ES-I3 (cell line): ENCODE data around the gene NXPH4.

Experiments used
- H3K36me3 ChIP-seq: 2 replicates; pipeline ENCODE4 v1.6.1; 2013; ENCODE audit warnings: mild to moderate bottlenecking, low read length, control low read depth, moderate library complexity; ENCODE audit not compliant: insufficient read depth
- H3K4me1 ChIP-seq: 2 replicates; pipeline ENCODE4 v1.6.1; 2013; ENCODE audit warnings: mild to moderate bottlenecking, control low read depth, low read length; ENCODE audit not compliant: insufficient read depth
- H3K9ac ChIP-seq: 2 replicates; pipeline ENCODE4 v1.6.1; 2013; ENCODE audit warnings: low read depth, mild to moderate bottlenecking, low read length, moderate library complexity
- H3K9me3 ChIP-seq: 2 replicates; pipeline ENCODE4 v1.6.1; 2013; ENCODE audit warnings: mild to moderate bottlenecking, low read length, moderate library complexity; ENCODE audit not compliant: control insufficient read depth, insufficient read depth

The NXPH4 gene

DNA sequence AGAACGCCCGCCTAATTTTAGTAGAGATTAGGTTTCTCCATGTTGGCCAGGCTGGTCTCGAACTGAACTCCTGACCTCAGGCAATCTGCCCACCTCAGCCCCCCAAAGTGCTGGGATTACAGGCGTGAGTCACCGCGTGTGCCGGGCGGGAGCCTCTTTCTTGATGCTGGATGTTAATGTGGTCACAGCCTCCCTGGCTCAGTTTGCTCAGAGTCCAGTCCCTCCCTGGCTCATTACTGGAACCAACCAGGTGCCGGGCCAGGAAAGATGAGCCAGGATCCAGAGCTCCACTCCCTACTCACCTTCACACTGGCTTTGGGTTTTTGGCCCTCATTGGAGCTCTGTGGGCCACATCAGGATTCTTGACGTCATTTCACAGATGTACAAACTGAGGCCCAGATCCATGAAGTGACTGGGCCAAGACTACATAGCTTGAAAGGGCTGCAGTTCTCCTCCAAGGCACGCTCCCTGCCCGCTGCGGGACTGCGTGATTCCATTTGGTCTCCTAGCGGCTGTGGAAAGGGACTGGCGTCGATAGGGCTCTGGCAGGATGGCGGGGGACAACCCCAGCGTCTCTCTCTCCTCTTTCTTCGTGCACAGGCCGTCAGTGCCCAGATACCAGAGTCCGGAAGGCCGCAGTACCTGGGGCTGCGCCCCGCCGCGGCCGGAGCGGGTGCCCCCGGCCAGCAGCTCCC lies 7.8 kb downstream of the NXPH4 start:
- Histone ChIP-seq H3K36me3 (no peaks in the 10 kb centered on the region), H3K4me1 (peaks cover 28% of the 10 kb centered on the region), H3K9ac (no peak overlapping the region), H3K9me3 (no peaks in the 10 kb centered on the region)

- H3K4me1 ChIP-seq: peaks cover 24% of the 10 kb centered on the region; the same call in 1 of the 2 replicates
- H3K36me3 ChIP-seq: no peaks in the 10 kb centered on the region
- peak overlapping the region; percentile 8; the same call in 1 of the 2 replicates for H3K9ac ChIP-seq
- H3K9me3 ChIP-seq: no peaks in the 10 kb centered on the region
Measured at GRCh38 chr12:57224973-57225679, 8.5 kb downstream of the NXPH4 start.

DNA sequence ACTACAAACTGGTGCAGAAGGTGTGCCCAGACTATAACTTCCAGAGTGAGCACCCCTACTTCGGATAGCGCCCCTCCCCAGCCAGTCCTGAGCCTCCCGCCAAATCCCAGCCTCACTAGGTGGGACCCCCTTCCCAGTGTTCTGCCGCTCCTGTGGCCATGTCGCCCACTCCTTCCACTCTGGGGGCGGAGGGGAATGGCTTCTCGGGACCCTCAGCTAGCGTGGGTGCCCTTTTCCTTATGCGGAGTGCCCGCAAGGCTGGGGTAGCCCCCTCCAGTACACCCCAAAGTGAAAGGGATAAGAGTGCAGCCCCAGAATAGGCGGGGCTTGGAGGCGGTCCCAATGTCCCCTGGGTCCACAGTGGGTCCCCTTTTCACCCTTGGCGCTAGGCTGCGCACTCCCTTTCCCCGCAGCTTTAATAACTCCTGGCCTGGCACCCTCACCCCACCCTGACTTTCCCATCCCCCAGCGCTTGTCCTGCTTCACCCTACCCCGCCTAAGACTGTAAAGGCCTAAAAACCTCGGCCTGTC lies 9.2 kb downstream of the NXPH4 start:
- Histone ChIP-seq H3K9me3 (no peaks in the 10 kb centered on the region), H3K9ac (peak overlapping the region; percentile 19; the same call in 1 of the 2 replicates), H3K36me3 (no peaks in the 10 kb centered on the region), H3K4me1 (peaks cover 24% of the 10 kb centered on the region; the same call in 1 of the 2 replicates)

- H3K36me3 ChIP-seq: peaks cover 10% of the 10 kb centered on the region; the same call in 1 of the 2 replicates
- peak overlapping the region; percentile 55 for H3K9ac ChIP-seq
- H3K9me3 ChIP-seq: no peaks in the 10 kb centered on the region
- peaks cover 21% of the 10 kb centered on the region; the same call in 1 of the 2 replicates for H3K4me1 ChIP-seq
Measured at GRCh38 chr12:57226588-57227314, 10.2 kb downstream of the NXPH4 start.

DNA sequence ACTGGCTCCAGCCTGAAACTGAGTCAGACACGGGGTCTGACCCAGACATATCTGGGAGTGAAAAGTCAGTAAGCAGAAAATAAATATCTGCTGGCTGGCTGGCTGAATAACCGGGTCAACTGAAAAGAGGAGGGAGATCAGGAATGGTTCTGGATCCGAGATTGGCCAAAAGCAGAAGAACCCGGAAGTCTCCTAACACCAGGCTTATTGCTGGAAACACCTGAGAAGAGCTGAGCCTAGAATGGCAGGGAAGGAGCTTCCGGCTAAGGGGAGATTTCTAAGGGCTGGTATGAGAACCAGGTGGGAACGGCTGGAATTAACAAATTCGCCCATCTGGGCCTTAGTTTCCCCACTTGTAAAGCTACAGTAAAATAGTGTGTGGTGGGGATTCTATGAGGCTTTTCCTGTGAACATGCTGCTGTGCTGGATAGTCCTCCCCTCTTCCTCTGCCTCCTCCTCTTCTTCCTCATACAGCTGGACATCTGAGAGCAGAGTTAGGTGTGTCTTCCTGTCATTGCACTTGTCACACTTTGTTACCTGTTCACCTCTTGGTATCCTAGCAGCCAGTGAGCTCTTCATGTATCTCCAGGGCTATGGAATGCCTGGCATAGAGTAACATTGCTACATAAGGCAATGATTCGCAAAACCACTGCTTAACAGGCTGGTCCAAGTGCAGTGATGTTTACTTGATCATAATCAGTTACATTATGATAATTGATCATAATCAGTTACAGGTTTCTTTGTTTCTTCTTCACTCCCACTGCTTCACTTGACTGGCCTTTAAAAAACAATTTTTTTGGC lies 10.9 kb downstream of the NXPH4 start:
- Histone ChIP-seq H3K4me1 (peaks cover 20% of the 10 kb centered on the region; the same call in 1 of the 2 replicates), H3K9ac (peak overlapping the region; percentile 55; the same call in 1 of the 2 replicates), H3K36me3 (peaks cover 14% of the 10 kb centered on the region; the same call in 1 of the 2 replicates), H3K9me3 (no peaks in the 10 kb centered on the region)

GRCh38 chr12:57229046-57229633 lies 12.5 kb downstream of the NXPH4 start:
- H3K9ac ChIP-seq: peak overlapping the region; percentile 96
- peaks cover 14% of the 10 kb centered on the region for H3K4me1 ChIP-seq
- H3K9me3 ChIP-seq: no peaks in the 10 kb centered on the region
- peaks cover 20% of the 10 kb centered on the region; the same call in 1 of the 2 replicates for H3K36me3 ChIP-seq

GRCh38 chr12:57229634-57230380 lies 13.2 kb downstream of the NXPH4 start, which contains the start of gene SHMT2:
TSS of gene SHMT2 (plus strand) at chr12:57229711. CDS start at chr12:57229779, 68 bp downstream.
- no peaks in the 10 kb centered on the region for H3K9me3 ChIP-seq
- peaks cover 15% of the 10 kb centered on the region for H3K4me1 ChIP-seq
- H3K36me3 ChIP-seq: peaks cover 20% of the 10 kb centered on the region; the same call in 1 of the 2 replicates
- peak within 1 kb of the TSS; percentile 96 for H3K9ac ChIP-seq

- Histone ChIP-seq H3K36me3 (peaks cover 20% of the 10 kb centered on the region; the same call in 1 of the 2 replicates), H3K9me3 (no peaks in the 10 kb centered on the region), H3K4me1 (peaks cover 15% of the 10 kb centered on the region), H3K9ac (peak overlapping the region; percentile 96)
Measured at GRCh38 chr12:57230381-57231155, 14.0 kb downstream of the NXPH4 start.

- Histone ChIP-seq H3K4me1 (peaks cover 15% of the 10 kb centered on the region), H3K36me3 (peaks cover 20% of the 10 kb centered on the region; the same call in 1 of the 2 replicates), H3K9me3 (no peaks in the 10 kb centered on the region), H3K9ac (peak overlapping the region; percentile 96; the same call in 1 of the 2 replicates)
Measured at GRCh38 chr12:57231276-57232021, 14.9 kb downstream of the NXPH4 start.

DNA sequence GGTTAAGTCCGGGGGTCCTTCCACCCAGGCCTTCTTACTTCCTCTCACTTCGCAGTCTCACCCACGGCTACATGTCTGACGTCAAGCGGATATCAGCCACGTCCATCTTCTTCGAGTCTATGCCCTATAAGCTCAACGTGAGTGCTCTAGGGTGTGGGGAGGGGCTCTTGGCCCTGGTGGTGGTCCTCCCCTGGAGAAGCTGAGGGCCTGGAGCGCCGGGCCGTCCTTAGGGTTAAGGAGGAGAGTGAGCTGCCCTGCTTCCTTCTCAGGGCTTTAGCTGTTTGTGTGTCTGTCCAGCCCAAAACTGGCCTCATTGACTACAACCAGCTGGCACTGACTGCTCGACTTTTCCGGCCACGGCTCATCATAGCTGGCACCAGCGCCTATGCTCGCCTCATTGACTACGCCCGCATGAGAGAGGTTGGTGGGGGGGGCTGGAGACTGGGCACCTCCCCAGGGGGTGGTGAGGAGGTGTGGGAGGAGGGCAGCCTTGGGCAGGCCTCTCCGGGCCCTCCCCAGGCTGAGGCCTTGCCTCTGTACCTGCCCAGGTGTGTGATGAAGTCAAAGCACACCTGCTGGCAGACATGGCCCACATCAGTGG lies 15.7 kb downstream of the NXPH4 start:
- Histone ChIP-seq H3K9ac (no peak overlapping the region), H3K36me3 (peaks cover 20% of the 10 kb centered on the region; the same call in 1 of the 2 replicates), H3K4me1 (peaks cover 17% of the 10 kb centered on the region), H3K9me3 (no peaks in the 10 kb centered on the region)
